Frontal cortex (tissue), 4 donors: ENCODE measurements around the gene AKR1A1. TPM values are rescaled to one million over a fixed set of nuclear protein-coding genes. Genes with fewer than 3 reads are reported as not detected.
A peak's percentile ranks its signal among the peaks of the same experiment; 100 is the strongest.
"Not testable (repeated sequence)": the region's sequence is repeated elsewhere in the genome, so short reads cannot be mapped to it uniquely, and the experiment has no call there.

ENCODE experiments used
- DNase-seq, 2 donors: peaks; one replicate each; pipeline ENCODE4 v3.0.0; 2012; ENCODE audit warnings: low spot score in 2 of 2
- FAIRE-seq: peaks from 2 replicates; lab custom pipeline; 2012; peaks lifted over from hg19 to GRCh38; lab: Jason Lieb, UNC
- total RNA-seq: library from RNA; depleted of rRNA; stranded (reverse); fragments of >200 nt; gene quantifications from one replicate; pipeline ENCODE4 v1.2.3, GENCODE V29; 2014
- donor health status: control.
- donor health status: control.
- donor health status: control.

The AKR1A1 gene
- total RNA-seq, 1 donor from 2014 or later, result 74.6 TPM

DNA sequence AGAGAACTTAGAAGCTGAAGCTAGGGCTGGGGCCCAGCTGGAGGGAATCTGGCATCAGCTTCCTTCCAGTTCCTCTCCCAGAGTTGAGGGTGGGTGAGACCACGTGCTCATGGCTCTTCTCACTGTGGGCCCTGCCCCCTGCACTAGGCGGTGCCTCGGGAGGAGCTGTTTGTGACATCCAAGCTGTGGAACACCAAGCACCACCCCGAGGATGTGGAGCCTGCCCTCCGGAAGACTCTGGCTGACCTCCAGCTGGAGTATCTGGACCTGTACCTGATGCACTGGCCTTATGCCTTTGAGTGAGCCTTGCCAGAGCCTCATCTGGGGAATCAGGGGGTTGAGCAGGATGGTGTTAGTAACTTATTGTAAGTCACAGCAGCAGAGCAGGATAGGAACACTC is 16.1 kb downstream of the AKR1A1 start:
- DNase-seq (no peak), FAIRE-seq (no peak)

DNA sequence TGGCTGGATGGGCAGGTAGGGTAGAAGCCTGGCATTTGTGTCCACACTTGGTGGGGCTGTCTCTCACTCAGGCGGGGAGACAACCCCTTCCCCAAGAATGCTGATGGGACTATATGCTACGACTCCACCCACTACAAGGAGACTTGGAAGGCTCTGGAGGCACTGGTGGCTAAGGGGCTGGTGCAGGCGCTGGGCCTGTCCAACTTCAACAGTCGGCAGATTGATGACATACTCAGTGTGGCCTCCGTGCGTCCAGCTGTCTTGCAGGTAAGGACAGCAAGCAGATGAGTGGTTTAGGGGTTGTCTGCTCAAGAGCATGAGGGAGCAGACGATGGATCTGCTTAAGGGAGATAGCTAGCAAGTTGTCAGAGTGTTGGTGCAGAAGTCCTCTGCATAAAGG is 17.3 kb downstream of the AKR1A1 start:
- FAIRE-seq, result no peak
- no peak for DNase-seq

DNA sequence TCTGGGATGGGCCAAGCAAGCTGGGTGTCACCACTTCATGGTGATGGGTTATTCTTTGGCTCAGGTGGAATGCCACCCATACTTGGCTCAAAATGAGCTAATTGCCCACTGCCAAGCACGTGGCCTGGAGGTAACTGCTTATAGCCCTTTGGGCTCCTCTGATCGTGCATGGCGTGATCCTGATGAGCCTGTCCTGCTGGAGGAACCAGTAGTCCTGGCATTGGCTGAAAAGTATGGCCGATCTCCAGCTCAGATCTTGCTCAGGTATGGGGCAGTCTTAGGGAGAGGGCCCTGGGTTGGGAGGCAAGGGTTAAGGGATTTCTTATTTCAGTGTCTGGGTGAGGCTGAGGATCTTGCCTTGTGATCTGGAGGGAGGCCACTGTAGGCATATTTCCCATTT is 17.8 kb downstream of the AKR1A1 start:
- DNase-seq, result no peak
- no peak for FAIRE-seq

DNA sequence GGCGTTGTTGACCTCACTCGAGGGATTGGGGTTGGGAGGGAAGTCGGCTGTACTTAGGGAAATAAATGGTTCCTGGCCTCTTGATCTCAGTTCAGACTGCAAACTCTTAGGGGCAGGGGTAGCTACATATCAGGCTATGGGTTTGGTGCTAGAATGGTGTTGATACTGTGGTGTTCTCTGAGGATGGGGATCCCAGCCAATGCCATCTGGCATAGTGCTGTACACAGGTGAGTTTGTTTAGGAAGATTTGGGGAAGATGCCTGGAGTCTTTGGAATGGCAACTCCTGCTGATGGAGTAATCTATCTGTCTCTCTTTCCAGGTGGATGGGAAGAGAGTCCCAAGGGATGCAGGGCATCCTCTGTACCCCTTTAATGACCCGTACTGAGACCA is 18.9 kb downstream of the AKR1A1 start:
- DNase-seq (no peak), FAIRE-seq (no peak)

DNA sequence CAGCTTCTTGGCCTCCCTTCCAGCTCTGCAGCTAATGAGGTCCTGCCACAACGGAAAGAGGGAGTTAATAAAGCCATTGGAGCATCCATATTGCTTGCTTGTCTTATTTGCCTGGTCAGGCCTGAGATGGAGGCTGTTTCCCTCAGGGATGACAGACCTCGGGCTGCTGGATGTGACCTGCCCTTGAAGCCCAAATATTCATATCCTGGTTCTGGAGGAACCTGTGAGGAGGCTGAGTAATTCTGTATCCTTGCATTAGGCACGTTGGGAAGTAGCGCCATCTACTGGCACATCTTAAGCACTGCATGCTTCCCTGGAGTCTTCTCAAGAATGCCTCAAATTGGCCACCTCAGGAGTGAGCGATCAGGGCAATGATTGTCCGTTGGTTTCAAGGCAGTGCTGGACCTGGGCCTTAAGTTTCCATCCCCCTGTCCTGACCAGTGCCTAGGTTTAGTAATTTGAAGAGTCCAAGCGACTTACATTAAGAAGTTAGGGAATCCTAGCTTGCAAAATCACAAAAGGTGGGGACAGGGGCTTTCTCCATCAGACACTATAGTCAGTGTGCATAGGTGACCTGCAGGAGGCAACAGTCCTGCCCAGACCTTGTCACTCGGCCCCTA is 19.4 kb downstream of the AKR1A1 start:
- DNase-seq (peak; percentile 34 to 70), FAIRE-seq (no peak)

DNA sequence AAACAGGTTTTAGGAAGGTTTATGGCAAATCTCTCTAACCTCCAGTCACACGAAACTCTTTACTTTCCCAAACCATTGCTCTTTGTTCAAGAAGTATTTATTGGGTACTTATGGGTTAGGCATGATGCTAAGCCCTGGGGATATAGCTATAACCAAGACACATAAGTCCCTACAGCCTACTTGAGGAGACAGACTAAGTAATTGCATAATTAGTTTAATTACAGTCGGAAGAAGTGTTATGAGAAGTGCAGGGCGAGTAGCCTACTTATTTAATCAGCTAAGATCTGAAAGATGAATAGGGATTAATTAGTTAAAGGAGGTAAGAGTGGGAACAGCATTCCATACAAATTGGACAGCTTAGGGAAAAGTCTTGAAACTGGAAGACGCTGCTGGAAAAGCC is 20.0 kb downstream of the AKR1A1 start:
- DNase-seq (no peak), FAIRE-seq (no peak)

DNA sequence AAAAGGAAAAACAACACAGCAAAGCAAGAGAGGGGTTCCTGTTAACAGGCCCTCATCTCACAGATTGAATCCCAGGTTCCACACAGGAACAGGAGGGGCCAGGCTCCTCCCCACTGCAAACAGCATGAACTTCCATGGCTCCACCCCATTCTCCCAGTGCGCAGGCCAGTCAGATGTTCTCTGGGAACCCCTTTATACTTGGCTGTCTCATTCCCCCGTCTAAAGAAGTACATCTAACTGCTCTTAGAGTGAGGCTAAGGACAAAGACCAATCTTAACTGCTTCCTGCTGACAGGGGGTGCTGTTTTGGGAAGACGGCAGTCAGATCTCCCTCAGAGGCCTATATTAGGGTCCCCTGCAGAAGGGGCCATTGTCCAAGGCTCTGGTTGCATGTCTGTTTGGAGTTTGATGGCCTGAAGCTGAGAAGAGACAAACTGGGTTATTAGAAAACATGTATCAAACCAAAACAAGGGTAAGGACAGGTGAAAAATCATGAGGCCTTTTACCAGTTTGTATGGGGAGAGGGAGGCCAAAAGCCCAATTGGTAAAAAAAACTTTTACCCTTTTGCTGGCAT is 22.7 kb downstream of the AKR1A1 start:
- DNase-seq (no peak), FAIRE-seq (no peak)

DNA sequence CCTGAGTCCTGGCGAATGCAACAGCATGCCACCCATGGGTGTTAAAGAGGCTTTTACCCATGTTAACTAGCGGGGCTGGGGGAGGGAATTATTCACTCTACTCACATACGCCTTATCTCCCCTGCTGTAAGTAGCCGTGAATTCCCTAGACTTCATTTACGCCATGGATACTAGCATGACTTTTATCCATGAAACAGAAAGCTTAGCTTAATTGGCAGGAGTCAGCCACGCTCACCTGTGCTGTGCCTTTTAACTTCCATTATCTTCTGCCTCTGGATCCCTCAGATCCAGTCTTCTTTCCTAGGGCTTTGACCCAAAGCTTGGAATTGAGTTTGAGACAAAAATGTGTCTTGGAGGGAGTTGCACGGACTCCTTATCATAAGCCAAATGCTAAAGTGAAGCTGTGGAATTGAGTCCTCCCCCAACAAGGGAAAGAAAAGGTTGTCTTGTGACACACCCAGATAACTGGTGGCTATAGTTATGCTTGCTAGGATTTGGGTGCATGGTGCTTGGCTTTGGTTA is 23.5 kb downstream of the AKR1A1 start:
- FAIRE-seq, result no peak

DNA sequence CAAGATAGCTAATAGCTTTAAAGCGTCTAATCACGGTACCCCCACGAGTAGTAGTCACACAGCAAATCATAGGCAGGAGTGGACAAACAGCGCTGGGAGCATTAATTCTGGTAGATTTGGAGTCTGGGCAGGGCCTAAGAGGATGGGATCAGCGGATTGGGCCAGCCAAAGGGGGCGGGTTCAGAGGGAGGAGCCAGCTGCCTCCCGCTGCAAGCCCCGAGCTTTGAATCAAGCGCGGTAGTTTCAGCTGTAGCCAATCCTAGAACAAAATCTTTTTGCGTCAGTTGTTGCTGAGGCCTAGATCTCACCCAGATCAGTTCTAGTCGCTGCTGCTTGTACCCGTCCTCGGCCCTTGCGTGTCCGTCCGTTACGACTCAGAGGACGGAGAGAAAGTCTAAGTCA is 32.6 kb downstream of the AKR1A1 start:
- DNase-seq, result peak; percentile 88 to 98
- FAIRE-seq, result peak; percentile 36

More for the DNA sequence above, 23.5 kb downstream of the AKR1A1 start:
- DNase-seq, result no peak

DNA sequence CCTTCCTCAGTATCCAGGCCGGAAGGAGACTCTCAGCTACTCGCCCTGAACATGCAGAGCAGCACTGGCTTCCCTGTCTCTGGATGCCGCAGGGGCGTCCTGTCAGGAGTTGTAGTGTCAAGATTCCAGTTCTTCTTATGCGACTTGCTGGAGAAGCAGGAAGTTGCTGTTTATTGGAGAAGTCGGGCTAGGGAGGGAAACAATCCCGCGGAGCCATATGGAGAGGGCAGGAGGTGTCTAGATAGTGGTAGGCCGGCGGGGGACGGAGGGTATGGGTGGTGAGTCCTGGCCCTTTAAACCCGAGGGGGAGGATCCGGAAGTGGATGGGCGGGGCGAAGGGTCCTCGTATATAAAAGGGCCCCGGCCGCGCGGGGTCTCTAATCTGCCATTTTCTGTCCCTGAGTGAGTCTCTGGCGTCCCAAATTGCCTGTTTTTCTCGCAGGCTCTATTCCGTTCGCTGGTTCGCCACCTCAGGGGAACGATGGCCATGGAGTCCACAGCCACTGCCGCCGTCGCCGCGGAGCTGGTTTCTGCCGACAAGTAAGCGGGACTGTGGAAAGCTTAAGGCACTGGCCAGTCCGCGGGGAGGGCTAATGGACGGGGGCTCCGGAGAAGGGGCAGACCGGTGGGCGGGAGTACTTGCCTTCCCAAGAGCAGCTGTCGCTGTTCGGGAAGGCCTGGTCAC is 33.2 kb downstream of the AKR1A1 start, which contains the start of gene NASP:
Gene NASP (plus strand): TSS at position 376 of the 685 bp plus-strand sequence. CDS start 106 bp downstream, at position 482.
- FAIRE-seq, result no peak
- peak; percentile 85 to 87 for DNase-seq

DNA sequence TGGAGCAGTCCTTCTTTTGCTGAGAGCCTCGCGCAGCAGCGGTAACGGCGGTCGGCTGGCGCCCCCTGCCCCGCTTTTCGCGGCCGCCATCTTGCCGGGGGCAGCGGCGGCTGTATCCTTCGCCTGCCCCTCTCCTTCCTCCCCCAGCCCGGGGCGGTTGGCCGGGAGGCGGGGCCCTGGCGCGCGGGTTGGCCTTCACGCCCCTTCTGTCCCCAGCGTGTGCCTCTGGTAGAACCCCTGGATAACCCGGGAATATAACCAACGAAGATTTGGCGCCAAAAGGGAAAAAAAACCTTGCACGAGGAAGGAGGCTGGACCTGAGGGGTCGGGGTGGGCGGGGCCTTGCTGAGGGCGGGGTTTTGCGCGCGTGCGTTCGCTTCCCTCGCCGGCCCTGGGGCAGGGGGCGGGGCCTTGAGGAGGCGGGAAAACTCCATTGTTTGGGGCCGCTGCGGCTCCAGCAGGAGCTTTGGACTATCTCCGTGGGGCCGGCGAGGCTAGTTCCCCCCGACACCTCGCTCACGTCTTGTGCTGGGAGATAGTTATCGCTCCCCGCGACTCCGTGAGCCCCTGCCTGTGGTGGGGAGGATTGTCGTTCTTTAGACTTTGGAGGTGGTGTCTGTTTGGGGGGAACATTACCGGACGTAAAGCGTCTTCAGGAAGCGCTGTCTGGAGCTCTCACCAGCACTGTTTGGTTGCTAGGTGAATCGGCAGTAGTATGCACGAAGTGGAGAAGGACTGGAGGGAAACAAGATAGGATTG is 33.9 kb downstream of the AKR1A1 start:
- DNase-seq (peak; percentile 79 to 86), FAIRE-seq (no peak)

DNA sequence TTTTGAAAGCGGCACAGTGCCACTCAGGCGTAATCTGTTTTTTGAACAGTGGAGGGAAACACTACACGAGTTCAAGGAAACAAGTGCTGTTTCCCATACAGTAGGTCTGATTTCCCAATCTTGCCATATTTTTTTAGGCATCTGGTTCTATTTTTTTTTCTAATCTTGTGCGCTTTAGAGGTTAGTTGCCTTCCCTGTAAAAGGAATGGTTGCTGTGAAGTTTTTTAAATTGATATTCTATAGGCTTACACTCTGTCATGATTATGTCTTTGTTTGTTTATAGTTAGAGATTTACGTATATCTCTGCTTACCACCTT is 34.4 kb downstream of the AKR1A1 start:
- FAIRE-seq (no peak), DNase-seq (no peak)

DNA sequence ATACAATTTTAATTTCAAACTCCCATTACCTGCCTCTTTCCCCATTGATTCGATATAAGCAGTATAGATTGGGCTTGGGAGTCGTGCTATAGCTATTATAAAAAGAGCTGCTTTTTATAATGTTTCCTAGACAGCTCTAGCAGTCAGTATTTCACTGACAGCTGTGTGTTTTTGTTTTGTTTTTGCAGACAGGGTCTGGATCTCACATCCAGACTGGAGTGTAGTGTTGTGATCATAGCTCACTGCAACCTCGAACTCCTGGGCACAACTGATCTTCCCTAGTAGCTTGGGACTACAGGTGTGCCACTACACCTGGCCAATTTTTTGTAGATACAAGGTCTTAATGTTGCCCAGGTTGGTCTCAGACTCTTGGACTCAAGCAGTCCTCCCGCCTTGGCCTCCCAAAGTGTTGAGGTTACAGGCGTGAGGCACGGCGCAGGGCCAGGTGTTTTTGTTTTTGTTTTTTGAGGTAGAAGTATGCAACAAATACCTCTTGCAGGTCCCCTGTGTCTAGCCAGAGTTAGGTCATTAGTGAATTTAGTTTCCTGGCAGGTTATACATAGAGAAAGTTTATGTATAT is 35.0 kb downstream of the AKR1A1 start:
- FAIRE-seq, result no peak
- DNase-seq, result no peak

DNA sequence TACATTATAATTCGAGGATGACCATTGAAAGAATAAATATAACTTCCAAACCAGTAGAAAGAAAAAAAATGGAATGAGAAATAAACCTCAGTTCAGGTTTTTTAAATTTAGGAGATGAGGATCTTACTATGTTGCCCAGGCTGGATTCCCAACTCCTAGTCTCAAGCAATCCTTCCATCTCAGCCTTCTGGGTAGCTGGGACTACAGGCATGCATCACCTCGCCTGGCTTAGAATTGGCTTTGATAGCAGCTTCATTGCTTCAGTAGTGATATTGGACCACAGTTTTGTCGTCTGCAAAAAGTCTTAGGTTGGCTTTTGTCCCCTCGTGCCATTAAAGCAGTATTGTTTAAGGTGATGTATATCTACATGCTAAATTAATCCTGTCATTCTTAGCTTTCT is 36.1 kb downstream of the AKR1A1 start:
- no peak for FAIRE-seq

DNA sequence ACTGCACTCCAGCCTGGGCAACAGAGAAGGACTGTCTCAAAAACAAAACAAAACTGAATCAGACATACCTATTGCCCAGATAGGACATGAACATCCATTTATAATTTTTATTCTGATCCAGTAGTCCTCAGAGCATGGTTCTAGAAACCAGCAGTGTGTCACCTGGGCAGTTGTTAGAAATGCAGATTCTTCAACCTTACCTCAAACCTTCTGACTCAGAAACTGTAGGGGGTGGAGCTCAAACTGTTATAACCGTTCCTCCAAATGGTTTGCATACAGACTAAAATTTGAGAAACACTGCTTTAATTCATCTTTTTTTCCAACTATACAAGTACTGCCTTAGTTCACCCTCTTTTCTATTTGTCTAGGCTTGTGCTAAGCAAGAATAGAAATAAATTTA is 39.2 kb downstream of the AKR1A1 start:
- FAIRE-seq, result no peak

More for the DNA sequence above, 36.1 kb downstream of the AKR1A1 start:
- DNase-seq, result no peak

DNA sequence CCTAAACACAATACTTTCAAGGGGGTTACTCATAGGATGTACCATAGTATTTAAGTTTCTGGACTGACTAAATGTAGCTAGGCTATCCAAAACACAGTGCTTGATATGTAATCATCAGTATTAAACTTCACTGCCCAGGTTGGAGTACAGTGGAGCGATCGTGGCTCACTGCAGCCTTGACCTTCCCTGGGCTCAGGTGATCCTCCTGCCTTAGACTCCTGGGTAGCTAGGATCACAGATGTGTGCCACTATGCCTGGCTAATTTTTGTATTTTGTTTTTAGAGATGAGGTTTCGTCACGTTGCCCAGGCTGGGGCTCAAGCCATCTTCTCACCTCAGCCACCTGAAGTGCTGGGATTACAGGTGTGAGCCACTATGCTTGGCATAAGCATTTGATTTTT is 43.8 kb downstream of the AKR1A1 start:
- DNase-seq, result no peak
- no peak for FAIRE-seq

More for the DNA sequence above, 39.2 kb downstream of the AKR1A1 start:
- no peak for DNase-seq

DNA sequence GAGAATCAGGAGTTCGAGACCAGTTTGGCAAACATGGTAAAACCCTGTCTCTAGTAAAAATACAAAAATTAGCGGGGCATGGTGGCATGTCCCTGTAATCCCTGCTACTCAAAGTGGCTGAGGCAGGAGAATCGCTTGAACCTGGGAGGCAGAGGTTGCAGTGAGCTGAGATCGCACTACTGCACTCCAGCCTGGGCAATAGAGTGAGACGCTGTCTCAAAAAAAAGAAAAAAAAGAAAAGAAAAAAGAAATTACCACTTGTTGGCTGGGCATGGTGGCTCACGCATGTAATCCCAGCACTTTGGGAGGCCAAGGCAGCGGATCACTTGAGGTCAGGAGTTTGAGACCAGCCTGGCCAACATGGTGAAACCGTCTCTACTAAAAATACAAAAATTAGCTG is 46.1 kb downstream of the AKR1A1 start:
- not testable (repeated sequence) for FAIRE-seq, DNase-seq

DNA sequence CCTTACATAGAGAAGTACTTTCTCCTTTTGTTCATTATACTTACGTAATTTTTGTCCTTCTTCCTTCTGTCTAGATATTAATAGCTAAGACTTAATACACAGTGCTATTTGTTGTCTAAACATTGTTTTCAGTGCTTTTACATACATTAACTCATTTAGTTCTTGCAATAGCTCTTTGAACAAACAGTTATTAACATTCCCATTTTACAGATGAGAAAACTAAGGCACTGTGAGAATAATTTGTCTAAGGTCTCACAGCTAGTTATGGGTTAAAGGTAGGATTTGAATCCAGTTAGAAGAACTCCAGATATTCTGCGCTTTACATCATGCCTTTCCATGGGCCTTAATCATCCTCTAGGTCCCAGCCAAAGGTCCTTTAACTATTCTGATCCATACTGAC is 53.6 kb downstream of the AKR1A1 start:
- no peak for DNase-seq
- no peak for FAIRE-seq

DNA sequence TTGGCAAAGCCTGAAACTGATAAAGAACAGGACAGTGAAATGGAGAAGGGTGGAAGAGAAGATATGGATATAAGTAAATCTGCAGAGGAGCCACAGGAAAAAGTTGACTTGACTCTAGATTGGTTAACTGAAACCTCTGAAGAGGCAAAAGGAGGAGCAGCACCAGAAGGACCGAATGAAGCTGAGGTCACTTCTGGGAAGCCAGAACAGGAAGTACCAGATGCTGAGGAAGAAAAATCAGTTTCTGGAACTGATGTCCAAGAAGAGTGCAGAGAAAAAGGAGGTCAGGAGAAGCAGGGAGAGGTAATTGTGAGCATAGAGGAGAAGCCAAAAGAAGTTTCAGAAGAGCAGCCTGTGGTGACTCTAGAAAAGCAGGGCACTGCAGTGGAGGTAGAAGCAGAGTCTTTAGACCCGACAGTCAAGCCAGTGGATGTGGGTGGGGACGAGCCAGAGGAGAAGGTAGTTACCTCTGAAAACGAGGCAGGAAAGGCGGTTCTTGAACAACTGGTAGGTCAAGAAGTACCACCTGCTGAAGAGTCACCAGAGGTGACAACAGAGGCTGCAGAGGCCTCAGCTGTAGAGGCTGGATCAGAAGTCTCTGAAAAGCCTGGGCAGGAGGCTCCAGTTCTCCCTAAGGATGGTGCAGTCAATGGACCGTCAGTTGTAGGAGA is 56.9 kb downstream of the AKR1A1 start:
- no peak for FAIRE-seq
- DNase-seq, result no peak
